ENCODE data around the gene RAB43. TPM values are rescaled to one million over a fixed set of nuclear protein-coding genes. Genes with fewer than 3 reads are reported as not detected.
A peak's percentile ranks its signal among the peaks of the same experiment; 100 is the strongest.

The RAB43 gene
- total RNA-seq, 2 donors from 2014 or later, result 34.5 to 38.1 TPM

DNA sequence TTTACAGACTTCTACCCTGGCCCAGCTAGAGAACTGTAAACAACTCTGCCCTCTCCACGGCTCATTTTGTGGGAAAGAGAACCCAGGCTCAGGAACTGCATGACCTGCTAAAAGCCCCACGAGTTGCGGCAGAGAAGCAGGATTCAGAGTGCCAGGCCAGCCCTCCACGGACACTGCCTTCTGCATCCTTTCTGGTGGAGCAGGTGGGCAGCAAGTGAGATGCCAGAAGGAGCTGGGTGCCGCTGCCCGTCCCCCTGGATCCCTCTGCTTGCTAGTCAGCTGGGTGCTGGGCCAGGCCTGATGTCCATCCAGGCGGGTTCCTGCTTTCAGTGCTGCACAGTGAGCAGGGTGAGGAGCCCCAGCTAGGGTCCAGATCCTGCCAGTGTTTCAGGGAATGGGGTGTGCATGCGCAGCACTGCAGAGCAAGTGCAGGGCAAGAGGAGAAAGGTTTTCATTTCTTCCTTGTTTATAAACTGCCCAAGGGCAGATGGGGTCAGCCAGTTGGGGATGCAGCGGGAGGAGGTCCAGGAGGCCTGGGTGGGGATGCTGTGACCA is 5.2 kb upstream of the RAB43 start:
- no peaks in the 10 kb centered on the region for H3K27me3 Mint-ChIP-seq (ENCODE audit: insufficient read depth)
- H3K9ac ChIP-seq (ENCODE audit: extremely low read depth, low read length, poor library complexity, severe bottlenecking), result no peak overlapping the region
- H3K27ac Mint-ChIP-seq, result peak overlapping the region; percentile 52
- H3K36me3 Mint-ChIP-seq (ENCODE audit: low read depth), result peaks cover 24% of the 10 kb centered on the region
- TF ChIP-seq, protein P1, sequence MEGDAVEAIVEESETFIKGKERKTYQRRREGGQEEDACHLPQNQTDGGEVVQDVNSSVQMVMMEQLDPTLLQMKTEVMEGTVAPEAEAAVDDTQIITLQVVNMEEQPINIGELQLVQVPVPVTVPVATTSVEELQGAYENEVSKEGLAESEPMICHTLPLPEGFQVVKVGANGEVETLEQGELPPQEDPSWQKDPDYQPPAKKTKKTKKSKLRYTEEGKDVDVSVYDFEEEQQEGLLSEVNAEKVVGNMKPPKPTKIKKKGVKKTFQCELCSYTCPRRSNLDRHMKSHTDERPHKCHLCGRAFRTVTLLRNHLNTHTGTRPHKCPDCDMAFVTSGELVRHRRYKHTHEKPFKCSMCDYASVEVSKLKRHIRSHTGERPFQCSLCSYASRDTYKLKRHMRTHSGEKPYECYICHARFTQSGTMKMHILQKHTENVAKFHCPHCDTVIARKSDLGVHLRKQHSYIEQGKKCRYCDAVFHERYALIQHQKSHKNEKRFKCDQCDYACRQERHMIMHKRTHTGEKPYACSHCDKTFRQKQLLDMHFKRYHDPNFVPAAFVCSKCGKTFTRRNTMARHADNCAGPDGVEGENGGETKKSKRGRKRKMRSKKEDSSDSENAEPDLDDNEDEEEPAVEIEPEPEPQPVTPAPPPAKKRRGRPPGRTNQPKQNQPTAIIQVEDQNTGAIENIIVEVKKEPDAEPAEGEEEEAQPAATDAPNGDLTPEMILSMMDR (conservative IDR thresholded peaks at IDR 0.05), result no peak
- H3K9me3 ChIP-seq (ENCODE audit: control insufficient read depth, low read length), result no peaks in the 10 kb centered on the region
- H3K4me3 ChIP-seq (ENCODE audit: low read length), result no peak overlapping the region
- no peaks in the 10 kb centered on the region for H3K27me3 ChIP-seq (ENCODE audit: control insufficient read depth, insufficient read depth, low read length, poor library complexity, severe bottlenecking)
- no peak overlapping the region for H3K27ac ChIP-seq (ENCODE audit: low read depth, low read length)
- no peaks in the 10 kb centered on the region for H3K9me3 Mint-ChIP-seq
- H3K36me3 ChIP-seq (ENCODE audit: control insufficient read depth, insufficient read depth, low read length), result peaks cover 31% of the 10 kb centered on the region
- DNase-seq, result no peak
- peaks cover 23% of the 10 kb centered on the region for H3K4me1 Mint-ChIP-seq
- H3K4me3 Mint-ChIP-seq, result no peak overlapping the region
- 92 to 98% methylated on average over 4 to 9 of the region's 9 CpGs for WGBS, 2 experiments (ENCODE audit: insufficient coverage in 1 of 2, insufficient read length in 1 of 2)
- peaks cover 11% of the 10 kb centered on the region for H3K4me1 ChIP-seq (ENCODE audit: control insufficient read depth, insufficient read depth, low read length)

DNA sequence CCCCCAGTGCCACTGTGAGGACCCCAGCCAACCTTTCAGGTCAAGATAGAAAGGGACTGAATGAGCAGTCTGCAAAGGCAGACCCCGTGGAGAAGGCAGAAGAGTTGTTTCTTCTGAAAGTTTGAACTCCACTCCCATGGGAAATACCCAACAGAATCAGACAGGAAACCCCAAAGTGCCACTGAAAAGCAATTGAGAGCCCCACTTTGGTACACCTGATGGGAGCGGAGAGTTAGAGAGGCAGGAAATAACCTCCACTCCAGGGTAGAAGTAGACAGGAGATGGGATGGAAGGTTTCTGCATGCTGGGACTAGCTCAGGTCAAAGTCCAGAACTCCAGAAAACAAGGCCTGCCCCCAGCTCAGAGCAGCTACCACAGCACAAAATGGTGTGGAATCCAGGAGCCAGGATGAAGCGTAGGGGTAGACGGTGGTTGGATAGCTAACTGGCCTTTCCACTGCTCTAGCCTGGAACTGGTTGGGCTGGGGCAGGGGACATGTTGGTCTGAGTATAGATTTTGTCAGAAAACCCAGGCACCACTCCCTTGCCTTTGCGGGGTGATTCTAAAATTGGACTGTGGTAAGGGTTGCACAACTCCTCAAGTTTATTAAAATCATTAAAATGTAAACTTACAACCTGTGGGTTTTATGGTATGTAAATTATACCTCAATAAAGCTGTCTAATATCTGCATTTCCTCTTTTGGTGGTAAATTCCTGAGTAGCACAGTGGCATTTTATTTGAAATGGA is 1.9 kb upstream of the RAB43 start:
- Mint-ChIP-seq H3K4me1 (peaks cover 37% of the 10 kb centered on the region), H3K9me3 (no peaks in the 10 kb centered on the region), H3K27ac (peak overlapping the region; percentile 61), H3K36me3 (ENCODE audit: low read depth) (peaks cover 5% of the 10 kb centered on the region), H3K27me3 (ENCODE audit: insufficient read depth) (no peaks in the 10 kb centered on the region), H3K4me3 (peak overlapping the region; percentile 83)
- no peak overlapping the region for H3K9ac ChIP-seq (ENCODE audit: extremely low read depth, low read length, poor library complexity, severe bottlenecking)
- DNase-seq, result peak; percentile 46
- peaks cover 21% of the 10 kb centered on the region for H3K4me1 ChIP-seq (ENCODE audit: control insufficient read depth, insufficient read depth, low read length)
- no peak overlapping the region for H3K27ac ChIP-seq (ENCODE audit: low read depth, low read length)
- TF ChIP-seq, protein P1 (conservative IDR thresholded peaks at IDR 0.05), result no peak
- 91 to 93% methylated on average over 3 to 4 of the region's 5 CpGs for WGBS, 2 experiments (ENCODE audit: insufficient coverage in 1 of 2, insufficient read length in 1 of 2)
- no peaks in the 10 kb centered on the region for H3K9me3 ChIP-seq (ENCODE audit: control insufficient read depth, low read length)
- peaks cover under 1% of the 10 kb centered on the region for H3K36me3 ChIP-seq (ENCODE audit: control insufficient read depth, insufficient read depth, low read length)
- H3K27me3 ChIP-seq (ENCODE audit: control insufficient read depth, insufficient read depth, low read length, poor library complexity, severe bottlenecking), result no peaks in the 10 kb centered on the region
- peak overlapping the region; percentile 74 for H3K4me3 ChIP-seq (ENCODE audit: low read length)

DNA sequence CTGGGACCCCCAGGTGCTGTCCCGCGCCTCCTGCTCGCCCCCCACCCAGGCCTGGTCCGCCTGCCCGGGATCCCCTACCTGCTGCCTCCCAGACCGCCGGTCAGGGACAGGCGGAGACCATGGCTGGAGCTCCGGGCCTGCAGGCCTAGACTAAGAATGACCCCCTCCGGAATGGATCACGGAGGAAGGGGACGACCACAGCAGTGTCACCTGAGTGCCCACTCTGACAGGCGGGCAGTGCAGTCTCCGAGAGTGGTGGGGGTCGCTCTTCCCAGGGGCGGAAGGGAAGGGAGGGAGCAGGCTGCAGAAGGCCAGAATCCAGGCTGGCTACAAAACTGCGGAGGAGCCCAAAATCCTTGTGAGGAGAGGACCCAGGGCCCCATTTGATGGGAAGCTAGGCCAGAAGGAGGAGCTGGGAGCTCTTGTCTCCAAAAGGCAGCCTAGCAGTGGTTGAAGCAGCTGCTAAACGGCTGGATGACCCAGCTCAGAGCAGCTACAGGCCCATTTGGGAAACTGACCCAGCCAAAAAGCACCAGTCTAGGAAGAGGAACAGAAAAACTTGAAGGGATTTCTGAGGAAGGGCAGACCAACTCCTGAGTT is 908 bp upstream of the RAB43 start:
- Histone ChIP-seq H3K27ac (ENCODE audit: low read depth, low read length) (no peak overlapping the region), H3K4me1 (ENCODE audit: control insufficient read depth, insufficient read depth, low read length) (peaks cover 26% of the 10 kb centered on the region), H3K4me3 (ENCODE audit: low read length) (peak overlapping the region; percentile 74), H3K27me3 (ENCODE audit: control insufficient read depth, insufficient read depth, low read length, poor library complexity, severe bottlenecking) (no peaks in the 10 kb centered on the region), H3K9ac (ENCODE audit: extremely low read depth, low read length, poor library complexity, severe bottlenecking) (no peak overlapping the region), H3K9me3 (ENCODE audit: control insufficient read depth, low read length) (no peaks in the 10 kb centered on the region), H3K36me3 (ENCODE audit: control insufficient read depth, insufficient read depth, low read length) (peaks cover 10% of the 10 kb centered on the region)
- Mint-ChIP-seq H3K4me3 (peak overlapping the region; percentile 83), H3K36me3 (ENCODE audit: low read depth) (peaks cover 11% of the 10 kb centered on the region), H3K9me3 (no peaks in the 10 kb centered on the region), H3K27ac (peak overlapping the region; percentile 78), H3K4me1 (peaks cover 42% of the 10 kb centered on the region), H3K27me3 (ENCODE audit: insufficient read depth) (no peaks in the 10 kb centered on the region)
- no peak for DNase-seq
- WGBS, 2 experiments (ENCODE audit: insufficient coverage in 1 of 2, insufficient read length in 1 of 2), result 24 to 25% methylated on average over 12 to 18 of the region's 18 CpGs
- TF ChIP-seq, protein P1 (conservative IDR thresholded peaks at IDR 0.05), result no peak
